Measurements from ENCODE around the gene ANGPTL8. TPM values are rescaled to one million over a fixed set of nuclear protein-coding genes. Genes with fewer than 3 reads are reported as not detected.

ANGPTL8 gene
- total and polyA plus RNA-seq, 9 of the 15 experiments (the other 6 are each of a cell fraction or from before 2014, with no cell fraction given), result not detected

GRCh38 chr19:11252665-11253355, 13.4 kb downstream of the ANGPTL8 start:
- H3K4me2 ChIP-seq (ENCODE audit: insufficient read depth, low read length), result no peak overlapping the region
- no peak overlapping the region for H2AFZ ChIP-seq (ENCODE audit: low read depth, low read length)
- no peak overlapping the region for H3K27ac ChIP-seq (ENCODE audit: extremely low read depth, low read depth, low read length)
- H3K27me3 ChIP-seq (ENCODE audit: control insufficient read depth in 2 of 2, insufficient read depth in 2 of 2, low read length in 2 of 2), result no peaks in the 10 kb centered on the region
- no peak overlapping the region for H3K4me3 ChIP-seq
- FAIRE-seq, result no peak
- ATAC-seq, result no peak
- H3K9ac ChIP-seq (ENCODE audit: insufficient read depth in 1 of 2, low read depth in 2 of 2, low read length in 2 of 2), result peak overlapping the region in 1 of 2 experiments; percentile 17; a peak in 1 of 4 replicates
- intact Hi-C loops (cut with micrococcal nuclease), result no loop called here
- 75% methylated on average over 19 of the region's 19 CpGs for WGBS (ENCODE audit: insufficient coverage, low coverage, missing lambda C conversion rate)
- H3K9me1 ChIP-seq (ENCODE audit: control insufficient read depth, insufficient read depth, low read length), result no peaks in the 10 kb centered on the region
- H3K9me3 ChIP-seq (replicated peaks; ENCODE audit: control insufficient read depth, insufficient read depth, low read depth, low read length), result no peaks in the 10 kb centered on the region
- no TSS peak for BruUV-seq (replicated peaks)
- ChIA-PET CTCF (ENCODE audit: low intra/inter-chr PET ratio) (no interaction called here), POLR2A (interaction anchor here (0.6 to 1.1 kb wide), 2 partner anchors 8 to 10 kb away, joined by 3 to 4 read pairs; no protein-coding TSS in a partner anchor)
- H4K20me1 ChIP-seq (replicated peaks; ENCODE audit: control insufficient read depth, insufficient read depth, low read length), result 0 out of 2 replicates have a peak, but pooled peaks cover 8% of the 10 kb centered on the region
- peaks cover 19% of the 10 kb centered on the region; the same call in 2 of the 3 replicates for H3K36me3 ChIP-seq (ENCODE audit: control insufficient read depth, insufficient read depth, low read length)
- DNase-seq (ENCODE audit: extremely low read depth in 1 of 4, low spot score in 3 of 4), result no peak
- peaks cover 0 to 3% of the 10 kb centered on the region in 2 experiments; a peak in 2 of 5 replicates for H3K4me1 ChIP-seq (replicated peaks in 1 of 2; ENCODE audit: control insufficient read depth in 2 of 2, insufficient read depth in 2 of 2, low read length in 2 of 2)
- in situ Hi-C loops (cut with MboI), result no loop called here
- no peaks in the 10 kb centered on the region for H3K79me2 ChIP-seq (ENCODE audit: control insufficient read depth, insufficient read depth, low read length)
- no peak for TF ChIP-seq ETV5 (CRISPR knock-in tag; IDR thresholded peaks at IDR 0.05; ENCODE audit: low read depth)
- TF ChIP-seq C11orf30 (IDR thresholded peaks at IDR 0.05; ENCODE audit: low read depth), result no peak
- no peak for TF ChIP-seq E2F8 (IDR thresholded peaks at IDR 0.05; ENCODE audit: low read depth, partially characterized antibody)
- TF ChIP-seq SMARCC2 (IDR thresholded peaks at IDR 0.05; ENCODE audit: low read depth), result no peak
- TF ChIP-seq SOX6 (IDR thresholded peaks at IDR 0.05), result no peak
- no peak for TF ChIP-seq ZNF12 (CRISPR knock-in tag; IDR thresholded peaks at IDR 0.05)
- TF ChIP-seq ZBTB33 (CRISPR knock-in tag; IDR thresholded peaks at IDR 0.05), result no peak
- TF ChIP-seq ZNF398 (CRISPR knock-in tag; IDR thresholded peaks at IDR 0.05), result no peak
- TF ChIP-seq ZBTB34 (CRISPR knock-in tag; IDR thresholded peaks at IDR 0.05), result no peak
- TF ChIP-seq ARID2 (IDR thresholded peaks at IDR 0.05), result no peak
- no peak for TF ChIP-seq ZSCAN32 (CRISPR knock-in tag; IDR thresholded peaks at IDR 0.05)
- TF ChIP-seq GATAD2A (IDR thresholded peaks at IDR 0.05), result no peak
- TF ChIP-seq MIER1 (IDR thresholded peaks at IDR 0.05; ENCODE audit: low read depth), result no peak

Measured in K562 (cell line).